ENCODE measurements around the gene EPPIN.

- TF ChIP-seq TAF1 (IDR thresholded peaks at IDR 0.05; ENCODE audit: borderline replicate concordance, insufficient read depth, low read length) (no peak), POLR2AphosphoS5 (IDR thresholded peaks at IDR 0.05; ENCODE audit: low read depth, low read length) (no peak)
Observed at GRCh38 chr20:45523821-45524220, 23.4 kb downstream of the EPPIN start.
